HG02884 (cell line): Measurements from ENCODE around the gene UNC119B.

Source experiments
- ATAC-seq: cut with Tn5 transposase; IDR thresholded peaks from one replicate; pipeline ENCODE4 v1.9.1; 2021; ENCODE audit warnings: mild to moderate bottlenecking, moderate library complexity; ENCODE audit not compliant: unreplicated experiment

UNC119B gene

DNA sequence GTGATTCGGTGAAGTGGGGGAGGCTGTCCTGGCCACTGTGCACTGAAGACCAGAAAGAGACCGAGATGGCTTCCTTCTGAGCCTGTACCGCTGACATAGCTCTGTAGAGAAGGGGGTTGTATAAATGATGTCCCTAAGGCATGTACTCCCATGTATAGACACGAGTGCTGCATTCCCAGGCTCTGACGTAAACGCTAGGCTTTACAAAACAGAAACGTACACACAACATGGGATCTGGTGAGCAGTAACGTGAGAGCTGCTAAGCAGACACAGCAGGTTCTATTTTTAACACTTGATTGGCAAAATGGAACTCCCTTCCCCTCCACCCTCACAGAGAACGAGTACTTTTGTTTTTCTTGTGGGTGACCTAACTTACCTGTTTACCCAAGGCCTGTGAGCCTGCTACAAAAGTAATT is 51.3 kb downstream of the UNC119B start:
- ATAC-seq, result no peak

DNA sequence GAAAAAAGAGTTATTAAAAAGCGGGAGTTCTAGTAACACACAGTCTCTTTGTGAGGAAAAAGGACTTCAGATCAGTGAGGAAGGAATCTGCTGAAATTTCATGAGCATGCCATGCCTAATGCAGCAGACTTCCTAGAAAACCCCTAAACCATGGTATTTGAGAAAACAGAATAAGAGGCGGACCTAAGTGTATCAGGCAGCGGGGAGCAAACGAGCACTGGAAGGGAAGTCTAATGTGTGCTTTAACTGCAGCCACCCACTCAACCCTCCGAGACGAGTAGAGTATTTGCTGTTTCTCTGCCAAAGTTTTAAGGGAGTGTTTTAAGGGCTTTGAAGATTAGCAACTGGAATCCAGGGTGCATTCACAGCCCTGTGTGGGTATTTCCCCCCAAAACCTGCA is 51.8 kb downstream of the UNC119B start:
- no peak for ATAC-seq

DNA sequence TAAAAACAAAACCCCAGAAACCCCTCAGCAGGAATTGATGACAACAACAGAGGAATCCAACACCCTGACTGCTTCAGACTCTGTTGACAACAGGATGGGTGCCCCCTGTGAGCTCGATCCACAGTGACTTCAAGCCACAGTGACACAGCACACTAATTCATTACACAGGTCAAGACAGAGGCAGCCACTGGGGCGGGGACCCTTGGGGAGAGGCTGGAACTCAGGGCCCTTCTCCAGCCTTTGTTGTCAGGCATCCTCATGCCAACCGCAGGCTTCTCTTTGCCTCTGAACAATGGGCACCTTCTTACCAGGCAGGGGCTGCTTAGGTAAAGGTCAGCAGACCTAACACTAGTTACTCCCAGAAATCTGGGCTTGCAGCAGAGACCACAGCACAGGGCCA is 53.0 kb downstream of the UNC119B start:
- no peak for ATAC-seq

DNA sequence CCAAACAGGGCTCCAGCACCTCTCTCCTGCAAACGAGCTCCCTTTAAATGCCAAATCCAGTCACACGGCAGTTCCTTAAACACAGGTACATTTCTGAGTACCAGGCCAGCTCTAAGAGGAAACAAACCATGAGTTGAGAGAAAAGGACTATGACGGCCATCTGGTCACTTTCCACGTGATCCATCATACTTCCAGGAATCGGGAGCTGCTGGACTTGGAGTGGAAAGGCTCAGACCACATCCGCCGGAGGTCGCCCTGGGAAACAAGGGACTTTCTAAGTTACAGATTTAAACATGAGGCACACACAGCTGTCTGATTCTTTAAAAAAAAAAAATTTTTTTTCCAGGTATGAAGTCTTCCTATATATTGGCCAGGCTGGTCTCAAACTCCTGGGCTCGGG is 54.6 kb downstream of the UNC119B start:
- no peak for ATAC-seq

- no peak for ATAC-seq
Measured at GRCh38 chr12:120766566-120766965, 56.3 kb downstream of the UNC119B start.

DNA sequence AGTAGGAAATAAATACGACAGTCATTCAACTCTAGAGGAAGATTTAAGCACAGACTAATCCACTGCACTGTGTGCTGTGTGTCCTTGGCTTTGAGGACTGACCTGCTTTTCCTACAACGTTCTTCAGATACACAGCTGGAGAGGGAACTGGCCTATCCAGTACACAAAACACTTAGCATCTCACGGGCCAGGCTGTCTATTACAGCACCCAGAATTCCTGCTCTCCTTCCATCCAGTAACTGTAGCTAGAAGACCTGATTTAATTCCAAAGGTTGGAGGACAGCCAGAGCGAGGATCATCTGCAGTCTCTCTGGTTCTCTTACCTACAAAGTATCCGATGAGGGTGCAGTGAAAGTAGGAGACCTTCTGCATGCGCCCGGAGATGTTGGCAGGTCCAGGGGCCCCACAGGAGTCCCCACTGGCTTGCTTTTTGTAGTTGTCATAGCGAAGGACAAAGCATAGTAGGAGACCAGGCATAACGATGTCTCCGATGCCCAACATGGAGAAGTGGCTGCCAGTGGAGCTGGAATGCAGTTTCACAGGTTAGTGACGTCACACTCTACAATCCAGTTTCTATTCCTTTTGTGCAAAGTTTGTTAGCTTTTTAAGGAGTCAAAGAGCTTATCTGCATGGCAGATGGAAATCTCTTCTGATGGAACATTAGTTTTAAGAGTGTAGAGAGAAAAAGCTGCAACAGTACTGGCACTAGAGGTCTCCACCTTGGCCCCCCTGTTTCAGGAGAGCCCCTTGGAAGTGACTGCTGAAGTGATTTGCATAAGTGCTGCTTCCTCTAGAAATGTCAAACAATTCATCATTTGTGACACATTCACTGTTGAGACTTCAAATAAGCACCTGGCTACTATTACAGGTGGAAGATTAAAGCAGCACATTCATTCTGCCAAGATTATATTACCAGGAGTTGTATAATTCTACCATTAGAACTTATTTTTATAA is 57.1 kb downstream of the UNC119B start:
- no peak for ATAC-seq

- ATAC-seq, result no peak
Measured at GRCh38 chr12:120771097-120771496, 60.8 kb downstream of the UNC119B start.
